GM21786 (cell line): ENCODE measurements around the gene MKNK1.

Source experiments
- ATAC-seq: cut with Tn5 transposase; IDR thresholded peaks from one replicate; pipeline ENCODE4 v1.9.1; 2021; ENCODE audit not compliant: unreplicated experiment

Gene MKNK1

DNA sequence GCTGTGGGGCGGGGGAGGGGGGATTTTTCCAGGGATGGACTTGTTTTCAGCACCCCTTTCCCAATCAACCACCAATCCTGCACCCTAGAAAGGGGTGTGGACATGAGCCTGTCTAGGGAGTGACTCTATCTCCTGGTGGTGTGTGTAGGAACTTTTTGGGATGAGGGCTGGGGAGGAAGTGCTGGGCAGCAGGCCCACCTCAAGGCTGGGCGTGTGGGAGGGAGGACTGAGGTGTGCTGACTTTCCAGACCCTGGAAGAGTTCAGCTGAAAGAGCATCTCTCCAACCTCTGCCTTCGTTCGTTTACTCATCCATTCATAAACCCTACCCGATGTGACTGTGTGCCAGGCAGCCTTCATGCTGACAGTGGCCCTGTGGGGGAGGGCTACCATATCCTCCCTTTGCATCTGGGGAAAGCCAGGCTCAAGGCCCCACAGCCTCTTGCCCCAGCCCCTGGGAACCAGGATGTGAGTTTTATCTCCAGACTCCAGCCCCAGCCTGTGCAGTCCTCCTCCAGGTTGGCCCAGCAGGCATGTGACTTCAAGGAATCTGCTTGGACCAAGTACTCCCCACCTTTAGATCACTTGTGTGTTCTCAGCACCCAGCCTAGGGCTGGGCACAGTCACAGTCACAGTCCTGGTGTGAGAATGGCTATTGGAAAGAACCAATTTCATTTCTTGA lies 59.4 kb downstream of the MKNK1 start:
- ATAC-seq: no peak

DNA sequence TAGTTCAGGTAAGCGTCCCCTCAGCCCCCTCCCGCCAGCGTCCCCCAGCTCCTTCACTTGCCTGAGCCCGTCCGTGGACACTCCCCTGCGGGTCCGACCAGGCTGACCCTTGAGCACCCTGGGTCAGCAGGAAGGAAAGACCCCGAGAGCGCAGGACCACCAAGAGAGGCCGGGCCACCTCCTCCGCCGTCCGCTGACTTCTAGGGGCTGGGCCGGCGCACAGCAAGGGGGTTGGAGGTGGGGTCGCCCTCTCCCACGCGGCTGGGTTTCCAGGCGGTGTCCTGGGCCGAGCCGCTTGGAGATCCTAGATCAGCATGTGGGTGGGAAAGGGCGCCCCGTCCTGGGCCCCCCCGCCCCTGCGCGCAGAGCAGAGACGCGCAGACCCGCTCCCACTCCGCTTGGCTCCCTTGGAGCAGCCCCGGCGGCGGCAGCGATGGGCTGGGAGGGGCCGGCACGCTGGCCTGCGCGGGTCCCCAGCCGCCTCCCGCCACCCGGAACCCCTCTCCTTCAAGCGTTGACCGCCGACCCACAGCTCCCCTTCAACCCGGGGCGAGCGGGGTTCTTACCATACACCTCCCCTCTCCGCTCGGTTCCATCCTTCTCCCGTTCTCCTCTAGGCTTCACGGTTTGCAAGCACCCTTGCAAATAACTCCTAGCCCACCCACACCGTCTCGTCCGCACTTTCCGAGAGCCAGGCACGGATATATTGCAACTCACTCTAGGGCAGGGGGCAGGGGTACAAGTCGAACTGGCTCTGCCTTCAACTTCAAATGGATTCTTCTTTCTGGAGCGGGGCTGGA lies 60.1 kb downstream of the MKNK1 start:
- no peak for ATAC-seq

DNA sequence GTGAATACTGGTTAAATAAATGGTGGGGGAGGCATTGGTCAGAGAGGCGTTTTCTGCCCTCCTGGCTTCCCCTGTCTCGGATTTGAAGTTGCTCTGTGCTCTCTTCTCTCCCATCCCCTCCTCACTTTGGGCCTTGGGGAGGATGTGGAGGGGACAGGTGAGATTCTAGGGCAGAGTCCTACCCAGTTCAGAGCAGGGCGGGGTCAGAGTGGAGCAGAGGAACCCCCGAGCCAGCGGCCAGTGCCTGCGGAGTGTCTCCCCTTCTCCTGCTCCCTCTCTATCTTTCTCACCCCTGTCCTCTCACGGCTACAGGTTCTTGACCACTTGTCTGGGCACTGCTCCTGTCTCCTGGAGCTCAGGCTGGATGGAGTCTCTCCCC lies 60.7 kb downstream of the MKNK1 start:
- ATAC-seq: no peak

- no peak for ATAC-seq
Measured at GRCh38 chr1:46539972-46540371, 64.1 kb downstream of the MKNK1 start.

DNA sequence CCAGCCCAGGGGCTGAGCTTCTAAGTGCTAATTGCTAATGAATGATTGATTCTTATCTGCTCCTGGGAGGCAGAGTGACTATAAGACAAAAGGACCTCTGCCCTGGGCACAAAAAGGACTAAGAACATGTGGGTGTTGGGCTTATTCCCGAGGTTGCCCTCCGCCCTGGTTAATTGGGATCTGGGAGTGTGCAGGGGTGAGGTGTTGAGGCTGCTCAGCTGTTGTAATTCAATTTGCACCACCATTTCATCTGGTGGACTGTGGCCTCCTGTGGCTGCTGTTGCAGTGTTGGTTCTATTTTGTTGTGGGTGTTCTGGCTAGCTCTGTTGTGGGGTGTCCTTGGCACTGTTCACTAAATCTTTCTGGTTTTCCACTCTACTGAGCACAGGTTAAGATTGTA lies 65.9 kb downstream of the MKNK1 start:
- no peak for ATAC-seq

- ATAC-seq: no peak
Measured at GRCh38 chr1:46537651-46538050, 66.4 kb downstream of the MKNK1 start.

DNA sequence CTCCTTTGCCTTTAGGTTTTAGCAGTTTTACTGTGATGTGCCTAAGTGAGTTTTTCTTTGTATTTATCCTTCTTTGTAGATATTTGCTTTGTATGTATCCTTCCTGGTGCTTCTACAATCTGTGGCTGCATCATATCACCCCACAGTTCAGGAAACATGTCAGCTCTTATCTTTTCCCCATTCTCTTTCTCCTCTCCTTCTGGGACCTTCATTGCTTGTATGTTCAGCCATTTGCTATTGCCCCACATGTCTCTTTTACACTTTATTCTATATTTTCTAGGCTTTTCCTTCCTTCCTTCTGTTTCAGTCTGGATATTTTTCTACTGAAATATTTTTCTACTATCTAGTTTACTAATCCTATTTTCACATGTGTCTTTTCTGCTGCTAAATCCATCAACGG lies 67.5 kb downstream of the MKNK1 start:
- ATAC-seq: no peak

DNA sequence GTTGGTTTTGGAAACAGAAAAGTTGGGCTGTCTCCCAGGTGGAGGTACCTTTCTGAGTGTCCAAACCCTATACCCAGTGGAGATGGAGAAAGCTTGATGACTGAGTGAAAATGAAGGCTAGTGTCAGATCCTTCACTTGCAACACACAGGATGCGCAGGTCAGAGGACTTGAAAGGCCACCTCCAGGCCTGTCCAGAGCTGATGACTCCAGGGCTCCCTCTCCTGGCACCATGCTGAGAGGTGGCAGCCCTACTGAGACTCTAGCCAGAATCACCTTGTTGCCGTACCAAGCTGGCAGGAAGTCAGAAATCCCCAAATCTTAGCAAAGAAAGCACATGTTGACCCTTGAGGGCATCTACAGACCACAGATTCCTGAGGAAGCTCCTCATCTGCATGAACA lies 69.0 kb downstream of the MKNK1 start:
- no peak for ATAC-seq

GRCh38 chr1:46533179-46533864 lies 70.7 kb downstream of the MKNK1 start:
- no peak for ATAC-seq

DNA sequence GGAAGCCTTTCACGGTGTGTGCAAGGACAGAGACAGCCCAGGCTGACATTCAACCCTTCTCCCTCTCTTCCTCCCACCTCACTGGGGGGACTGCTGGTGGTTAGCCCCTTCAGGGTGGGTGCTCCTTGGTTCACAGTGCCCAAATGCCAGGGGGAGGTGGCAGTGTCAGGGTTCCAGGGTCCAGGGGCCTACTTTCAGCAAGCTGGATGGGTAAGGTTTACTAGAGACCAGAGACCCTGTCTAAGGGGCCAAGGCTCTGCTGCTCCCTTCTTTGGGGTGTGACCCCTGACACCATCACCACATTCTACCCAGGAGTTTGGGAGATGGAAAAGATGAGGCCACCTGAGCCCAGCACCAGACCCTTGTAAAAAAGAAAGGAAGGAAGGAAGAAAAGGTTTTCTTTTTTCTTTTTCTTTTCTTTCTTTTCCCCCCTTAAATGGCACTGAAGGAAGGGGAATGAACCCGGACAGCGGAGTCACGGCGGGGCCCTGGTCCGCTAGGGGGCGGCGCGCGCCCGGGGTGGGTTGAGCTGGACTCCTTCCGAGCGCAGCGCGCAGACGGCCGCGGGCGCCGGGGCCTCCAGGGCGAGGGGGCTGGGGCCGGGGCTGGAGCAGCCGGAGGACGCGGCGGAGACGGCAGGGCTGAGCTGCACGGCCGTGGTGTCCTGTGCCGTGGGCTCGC lies 71.4 kb downstream of the MKNK1 start:
- no peak for ATAC-seq

GRCh38 chr1:46532095-46532494 lies 72.0 kb downstream of the MKNK1 start:
- ATAC-seq: no peak

DNA sequence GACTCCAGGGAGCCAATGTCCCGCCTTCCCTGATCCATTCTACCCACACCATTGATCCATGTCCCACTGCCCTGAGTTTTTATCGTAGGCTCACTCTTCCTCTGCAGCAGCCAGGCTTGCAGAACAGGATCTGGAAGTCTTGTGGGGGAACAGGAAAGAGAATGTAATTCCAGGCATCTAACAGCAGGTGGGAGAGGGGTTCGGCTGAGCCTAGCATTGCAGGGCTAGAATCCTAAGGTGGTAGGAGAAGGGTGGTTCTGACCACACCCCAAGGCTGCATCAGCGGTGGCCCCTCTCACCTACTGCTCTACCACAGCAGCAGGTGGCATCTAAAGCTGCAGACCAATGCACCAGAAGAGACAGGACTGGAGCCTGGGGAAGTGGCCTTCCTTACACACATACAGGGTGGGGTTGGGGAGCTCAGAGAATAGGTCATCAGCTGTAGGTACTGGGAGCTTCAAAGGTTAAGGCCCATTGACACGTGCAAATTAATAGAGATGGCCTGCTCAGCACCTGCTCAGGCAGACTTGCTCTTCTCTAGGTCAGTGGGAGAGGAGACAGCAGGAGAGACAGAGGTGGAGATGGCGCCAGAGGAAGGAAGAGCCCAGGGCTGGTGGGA lies 73.2 kb downstream of the MKNK1 start:
- no peak for ATAC-seq

DNA sequence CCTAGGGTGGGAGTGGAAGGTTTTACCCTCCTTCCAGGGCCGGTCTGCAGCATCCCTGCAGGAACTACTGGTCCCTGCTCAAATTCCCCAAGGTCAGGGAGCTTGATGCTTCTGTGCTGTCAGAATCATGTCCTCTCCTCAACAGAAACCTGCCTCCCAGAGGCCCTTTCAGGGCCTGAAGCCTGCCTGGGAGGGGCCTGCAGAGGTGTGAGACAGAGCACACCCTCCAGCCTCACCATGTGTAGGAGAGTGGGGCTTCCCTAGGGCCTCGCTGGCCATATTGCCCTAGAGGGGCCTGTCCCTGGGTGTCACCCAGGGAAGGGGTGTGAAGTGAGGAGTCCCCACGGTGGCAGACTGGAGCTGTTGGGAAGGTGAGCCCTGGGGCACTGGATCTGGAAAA lies 73.8 kb downstream of the MKNK1 start:
- ATAC-seq: no peak

DNA sequence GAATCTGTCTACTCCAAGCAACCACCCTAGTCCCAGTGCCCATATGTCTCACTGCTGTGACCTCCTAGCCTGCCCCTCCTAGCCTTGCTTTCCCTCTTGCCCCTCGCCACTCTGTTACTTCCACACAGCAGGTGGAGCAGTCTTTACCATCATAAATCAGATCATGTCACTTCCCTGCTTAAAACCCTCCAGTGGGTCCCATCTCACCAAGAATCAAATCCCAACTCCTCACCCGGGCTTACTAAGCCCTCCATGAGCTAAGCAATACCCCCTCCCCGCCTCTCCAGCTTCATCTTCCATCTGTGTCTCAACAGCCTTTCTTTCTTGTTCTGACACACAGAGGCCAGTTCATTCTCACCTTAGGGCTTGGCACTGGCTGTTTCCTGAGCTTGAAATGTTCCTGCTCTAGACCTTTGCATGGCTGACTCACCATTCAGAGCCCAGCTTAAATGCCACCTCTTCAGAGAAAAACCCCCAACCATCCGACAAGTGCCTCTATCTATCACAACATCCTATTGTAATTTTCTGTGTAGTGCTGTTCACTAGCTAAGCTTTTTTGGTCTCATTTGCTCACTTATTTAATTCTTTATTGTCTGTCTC lies 74.9 kb downstream of the MKNK1 start:
- no peak for ATAC-seq

- ATAC-seq: no peak
Measured at GRCh38 chr1:46528297-46528955, 75.6 kb downstream of the MKNK1 start.

GRCh38 chr1:46527474-46528296 lies 76.4 kb downstream of the MKNK1 start:
- ATAC-seq: peak; percentile 60

- no peak for ATAC-seq
Measured at GRCh38 chr1:46526691-46527291, 77.3 kb downstream of the MKNK1 start.

DNA sequence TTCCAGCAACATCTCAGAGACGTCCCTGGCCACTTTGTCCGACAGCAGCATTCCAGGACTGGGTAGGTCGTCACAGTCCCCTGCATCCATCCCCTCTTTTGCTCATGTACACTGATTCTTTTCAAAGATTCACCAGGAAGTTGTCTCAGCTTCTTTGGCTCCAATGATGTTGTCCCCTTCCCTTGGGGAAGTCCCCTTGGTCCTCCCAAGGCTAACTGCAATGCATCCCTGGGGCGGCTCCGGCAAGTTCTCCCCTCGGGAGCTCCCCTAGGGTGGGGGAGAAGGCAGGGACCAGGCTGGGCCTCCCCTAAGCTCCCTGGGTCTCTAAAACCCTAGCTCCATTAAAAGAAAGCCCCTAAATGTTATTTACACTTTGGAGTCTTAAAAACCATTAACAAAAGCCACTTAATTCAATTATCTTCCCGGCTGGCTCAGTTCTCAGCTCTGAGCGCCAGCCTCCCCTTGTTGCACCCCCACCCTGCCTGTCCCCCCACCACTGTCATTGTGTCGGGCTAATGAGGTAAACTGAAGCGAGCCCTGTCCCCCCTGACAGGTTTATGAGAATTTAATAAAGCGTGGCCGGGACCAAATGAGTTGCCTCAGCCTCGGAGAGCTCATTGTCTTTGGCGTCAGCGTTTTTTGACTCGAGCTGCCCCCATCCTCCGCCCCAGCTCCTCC lies 77.9 kb downstream of the MKNK1 start:
- no peak for ATAC-seq
